Brain pericyte (primary cell): Measurements from ENCODE around the gene ONECUT1.

ENCODE experiments used
- DNase-seq: peaks from one replicate; pipeline ENCODE4 v3.0.0-alpha.2; 2012; ENCODE audit warnings: low read depth, low spot score

The ONECUT1 gene

GRCh38 chr15:52796753-52797520 lies 6.8 kb upstream of the ONECUT1 start:
- no peak for DNase-seq

- no peak for DNase-seq
These were observed 6.0 kb upstream of the ONECUT1 start for GRCh38 chr15:52796228-52796521.

DNA sequence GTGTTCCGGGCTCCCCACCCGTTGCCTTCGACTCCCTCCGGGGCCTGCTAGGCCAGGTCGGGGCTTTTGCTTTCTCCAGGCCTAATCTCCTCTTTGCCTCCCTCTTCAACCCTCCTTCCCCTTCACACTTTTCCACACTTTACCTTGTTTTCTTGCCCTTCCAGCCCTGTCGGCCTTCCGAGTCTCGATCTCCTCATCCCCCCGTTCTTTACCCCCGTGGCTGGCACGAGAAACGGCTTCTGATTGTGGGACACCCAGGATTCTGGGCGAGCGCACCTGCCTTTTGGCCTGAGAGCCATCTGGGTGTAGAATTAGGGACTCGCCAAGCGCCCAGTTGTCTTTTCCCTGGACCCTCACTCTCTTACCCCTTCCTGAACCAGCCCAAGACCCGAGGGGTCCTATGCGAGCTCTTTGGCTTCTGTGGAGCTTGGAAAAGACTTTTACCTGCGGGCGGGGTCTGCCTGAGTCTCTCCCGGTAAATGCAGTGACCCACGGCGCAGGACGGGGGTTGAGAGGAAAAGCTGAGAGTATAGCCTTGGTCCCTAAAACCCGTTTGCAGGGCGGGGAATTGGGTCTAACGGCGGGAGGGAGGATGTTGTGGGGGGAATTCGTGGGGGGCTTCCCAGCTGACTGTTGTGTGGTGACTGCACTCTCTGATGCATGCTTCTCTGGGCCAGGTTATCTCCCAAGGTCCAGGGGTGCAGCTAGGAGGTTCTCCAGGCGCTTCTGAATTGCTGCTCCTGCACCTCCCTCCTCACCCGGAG lies 5.5 kb upstream of the ONECUT1 start:
- no peak for DNase-seq

GRCh38 chr15:52794665-52795463 lies 4.7 kb upstream of the ONECUT1 start:
- no peak for DNase-seq

- no peak for DNase-seq
These were observed 1.6 kb upstream of the ONECUT1 start for GRCh38 chr15:52791776-52792175.

GRCh38 chr15:52790941-52791751 lies 1.0 kb upstream of the ONECUT1 start:
- no peak for DNase-seq

DNA sequence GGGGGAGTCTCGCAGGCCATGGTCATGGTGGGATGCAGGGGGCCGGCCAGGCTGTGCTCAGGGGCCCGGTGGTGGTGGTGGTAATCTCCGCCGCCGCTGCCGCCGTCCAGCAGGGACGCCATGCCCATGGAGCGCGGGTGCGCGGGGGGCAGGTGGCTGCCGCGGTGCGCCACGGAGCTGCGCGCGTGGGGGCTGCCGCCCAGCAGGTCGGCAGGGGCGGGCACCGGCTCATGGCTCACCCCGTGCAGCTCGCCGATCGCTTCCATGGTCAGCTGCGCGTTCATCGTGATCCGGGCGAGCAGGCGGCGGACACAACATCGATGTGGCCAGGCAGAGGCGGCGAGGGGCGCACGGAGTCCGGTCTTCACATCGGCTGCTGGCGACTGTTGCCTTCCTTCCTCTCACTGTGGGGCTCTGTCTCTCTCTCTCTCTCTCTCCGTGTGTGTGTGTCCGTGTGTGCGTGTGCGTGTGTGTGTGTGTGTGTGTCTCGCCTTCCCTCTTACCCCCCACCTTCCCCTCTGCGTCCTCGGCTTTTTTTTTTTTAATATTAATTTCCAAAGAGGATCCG lies 451 bp downstream of the ONECUT1 start:
- DNase-seq, result no peak

DNA sequence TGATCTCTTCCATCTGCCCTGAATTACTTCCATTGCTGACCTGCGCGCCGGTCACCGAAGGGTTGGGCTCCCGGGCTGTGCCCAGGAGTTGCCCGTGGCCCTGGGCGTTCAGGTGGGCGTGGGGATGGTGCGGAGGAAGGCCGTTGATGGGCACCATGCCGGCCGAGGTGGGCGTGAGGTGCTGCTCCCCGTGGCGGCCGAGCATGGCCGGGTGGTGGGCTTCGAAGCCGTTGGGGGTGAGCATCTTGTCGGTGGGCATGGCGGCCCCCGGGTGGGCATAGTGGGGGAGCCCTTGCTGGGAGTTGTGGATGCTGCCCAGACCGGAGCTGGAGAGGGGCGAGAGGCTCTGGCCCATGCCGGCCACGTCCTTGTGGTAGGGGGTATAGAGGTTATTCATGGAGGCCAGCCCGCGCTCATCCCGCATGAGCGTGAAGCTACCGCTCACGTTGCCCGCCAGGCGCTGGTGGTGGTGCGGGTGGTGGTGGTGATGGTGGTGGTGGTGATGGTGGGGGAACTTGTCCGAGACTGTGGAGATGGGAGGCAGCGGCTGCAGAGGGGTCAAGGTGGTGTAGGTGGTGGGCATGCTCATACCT lies 1.0 kb downstream of the ONECUT1 start:
- DNase-seq, result no peak

DNA sequence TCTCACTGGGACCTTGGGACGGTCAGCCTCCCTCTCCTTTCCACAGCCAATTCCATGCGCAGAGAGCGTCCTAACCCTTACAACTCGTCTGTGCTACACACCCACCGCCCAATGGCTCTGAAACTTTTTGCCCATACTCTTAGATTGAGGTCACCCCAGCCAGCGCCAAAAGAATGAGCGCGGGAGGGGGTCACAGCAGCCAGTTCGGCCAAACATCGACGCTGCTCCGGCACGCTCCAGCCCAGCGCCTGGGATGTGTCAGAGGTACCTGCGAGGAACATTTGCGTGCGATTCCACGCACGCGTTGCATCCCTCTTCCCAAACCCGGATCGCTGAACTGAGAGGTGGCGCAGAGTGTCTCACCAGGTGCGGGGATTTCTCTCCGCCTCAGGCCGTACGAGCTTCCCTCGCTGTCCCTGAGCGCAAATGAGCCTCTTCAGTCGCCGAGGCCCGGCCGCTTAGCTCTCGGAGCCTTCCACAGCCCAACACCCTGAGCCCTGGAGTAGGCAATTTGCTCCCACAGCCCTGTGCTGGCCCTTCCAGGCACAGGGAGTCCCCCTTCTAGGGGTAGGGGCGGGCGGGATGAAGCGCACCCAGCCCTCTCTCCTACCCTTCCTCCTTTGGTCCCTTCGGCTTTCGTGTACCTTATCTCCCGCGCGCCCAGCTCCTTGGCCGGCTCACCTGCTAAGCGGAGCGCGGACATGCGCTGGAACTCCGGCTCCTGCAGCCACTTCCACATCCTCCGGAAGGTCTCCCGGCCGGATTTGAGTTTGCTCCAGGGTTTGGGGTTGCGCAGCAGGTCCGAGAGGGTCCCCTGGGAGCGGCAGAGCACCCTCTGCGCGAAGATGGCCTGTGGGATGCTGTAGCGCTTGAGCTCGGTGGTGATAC lies 1.8 kb downstream of the ONECUT1 start:
- no peak for DNase-seq

- no peak for DNase-seq
These were observed 2.5 kb downstream of the ONECUT1 start for GRCh38 chr15:52787549-52788098.

- DNase-seq, result no peak
These were observed 3.0 kb downstream of the ONECUT1 start for GRCh38 chr15:52787123-52787503.

DNA sequence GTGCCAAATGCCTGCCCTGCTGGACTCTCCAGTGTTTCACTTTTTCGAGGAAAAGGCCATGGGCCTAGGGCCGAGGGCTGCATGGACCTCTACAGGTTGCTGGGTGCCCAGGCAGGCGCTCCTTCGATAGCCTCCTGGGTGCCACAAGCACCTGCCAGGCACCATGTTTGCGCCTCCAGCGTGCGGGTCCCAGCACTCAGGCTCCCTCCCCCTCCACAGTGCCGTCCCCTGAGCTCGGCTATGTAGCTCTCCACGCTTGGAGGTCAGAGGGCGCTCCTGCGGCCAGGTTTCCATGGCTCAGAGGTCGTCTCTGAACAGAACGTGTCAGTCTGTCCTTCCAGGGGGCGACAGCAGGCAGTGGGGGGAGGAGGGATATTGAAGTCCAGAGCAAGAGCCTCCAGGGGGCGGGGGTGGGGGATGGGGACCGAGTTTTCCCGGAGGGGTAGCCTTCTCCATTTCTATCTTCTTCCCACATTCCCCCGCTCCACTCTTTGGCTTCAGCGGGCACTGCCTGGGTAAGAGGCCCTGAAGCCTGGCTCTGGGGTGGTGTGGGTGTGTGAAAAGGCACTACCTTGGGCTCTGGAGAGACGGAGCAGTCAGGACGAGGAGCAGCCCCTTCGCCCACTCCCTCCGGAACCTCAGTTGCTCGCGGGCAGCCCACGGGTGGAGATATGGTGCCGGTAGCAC lies 3.6 kb downstream of the ONECUT1 start:
- DNase-seq, result no peak

DNA sequence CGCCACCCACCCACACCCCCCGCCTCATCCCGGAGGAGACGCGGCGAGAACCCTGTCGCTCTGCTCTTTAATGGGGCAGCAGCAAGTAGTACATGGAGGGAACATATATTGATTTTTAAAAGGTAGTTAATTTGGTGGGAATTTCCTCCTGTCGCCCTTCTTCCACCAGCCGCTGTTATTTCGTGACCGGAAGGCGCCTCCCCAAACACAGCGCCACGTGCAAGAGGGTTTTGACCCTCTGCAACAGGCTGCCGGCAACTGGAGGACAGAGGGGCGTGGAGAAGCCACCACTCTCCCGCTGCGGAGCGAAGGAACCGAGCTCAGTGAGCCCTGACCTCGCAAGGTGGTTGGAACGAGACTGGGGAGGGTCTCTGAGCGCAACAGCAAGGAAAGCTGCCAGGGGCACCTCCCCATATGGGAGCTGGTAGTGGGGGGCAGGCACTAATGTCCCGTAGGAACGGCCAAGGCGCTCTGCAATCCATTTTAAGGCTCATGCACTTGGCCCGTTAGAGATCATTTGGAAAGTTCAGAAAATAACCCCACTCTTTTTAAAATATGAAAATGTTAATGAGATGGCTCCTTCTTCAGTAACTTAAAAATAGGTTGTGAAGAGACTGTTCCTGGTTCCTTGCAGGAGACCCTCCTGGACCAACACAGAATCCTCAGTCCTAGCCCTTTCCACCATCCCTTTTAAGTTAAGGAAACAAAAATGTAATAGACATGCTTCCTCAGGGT lies 4.3 kb downstream of the ONECUT1 start:
- no peak for DNase-seq

GRCh38 chr15:52784799-52785671 lies 5.1 kb downstream of the ONECUT1 start:
- no peak for DNase-seq

- DNase-seq, result no peak
These were observed 6.0 kb downstream of the ONECUT1 start for GRCh38 chr15:52783929-52784798.

GRCh38 chr15:52783191-52783829 lies 6.8 kb downstream of the ONECUT1 start:
- no peak for DNase-seq
